ENCODE data around the gene TM2D3. TPM values are rescaled to one million over a fixed set of nuclear protein-coding genes. Genes with fewer than 3 reads are reported as not detected.

Gene TM2D3
- total RNA-seq, 1 experiment from 2014 or later, result 18.8 TPM

DNA sequence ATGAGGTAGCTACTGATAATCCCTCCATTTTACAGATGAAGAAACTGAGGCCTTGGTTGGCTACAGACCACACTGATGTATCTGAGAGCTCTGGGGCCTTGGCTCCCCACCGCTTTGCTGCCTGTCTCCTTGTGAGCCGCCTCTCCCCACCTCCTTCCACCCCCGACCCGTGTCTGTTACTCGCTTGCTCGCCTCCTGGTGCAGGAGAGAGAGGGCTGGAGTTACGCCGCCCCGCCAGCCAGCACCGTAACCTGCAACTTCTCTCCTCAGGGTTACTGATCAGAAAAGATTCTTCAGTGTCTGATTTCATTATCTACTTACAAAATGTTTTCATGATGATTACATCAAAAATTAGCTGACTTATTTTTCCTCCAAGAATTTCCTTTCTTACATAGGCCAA lies 34.1 kb downstream of the TM2D3 start:
- Histone ChIP-seq H3K27me3 (ENCODE audit: insufficient read depth, low read depth) (no peaks in the 10 kb centered on the region), H2AFZ (no peak overlapping the region), H3K4me3 (no peak overlapping the region), H3K79me2 (ENCODE audit: low read depth) (no peaks in the 10 kb centered on the region), H3F3A (ENCODE audit: insufficient read depth, low read depth) (no peaks in the 10 kb centered on the region), H4K20me1 (ENCODE audit: insufficient read depth) (no peaks in the 10 kb centered on the region), H3K4me2 (no peak overlapping the region), H3K36me3 (ENCODE audit: low read depth) (no peaks in the 10 kb centered on the region), H3K4me1 (replicated peaks; ENCODE audit: insufficient read depth) (peaks cover 12% of the 10 kb centered on the region), H3K27ac (no peak overlapping the region), H3K9me2 (ENCODE audit: insufficient read depth) (no peaks in the 10 kb centered on the region), H3K9me3 (ENCODE audit: insufficient read depth, low read depth) (no peaks in the 10 kb centered on the region)
- BruUV-seq (replicated peaks), result no TSS peak
- DNase-seq, result no peak
- intact Hi-C loops (cut with micrococcal nuclease; ENCODE audit: unreplicated experiment), result no loop called here
- CTCF ChIA-PET, result no interaction called here
- POLR2A ChIA-PET (ENCODE audit: unreplicated experiment), result no interaction called here
- TF ChIP-seq EZH2 (IDR thresholded peaks at IDR 0.05; ENCODE audit: low read depth), result no peak
- TF ChIP-seq, protein P1, sequence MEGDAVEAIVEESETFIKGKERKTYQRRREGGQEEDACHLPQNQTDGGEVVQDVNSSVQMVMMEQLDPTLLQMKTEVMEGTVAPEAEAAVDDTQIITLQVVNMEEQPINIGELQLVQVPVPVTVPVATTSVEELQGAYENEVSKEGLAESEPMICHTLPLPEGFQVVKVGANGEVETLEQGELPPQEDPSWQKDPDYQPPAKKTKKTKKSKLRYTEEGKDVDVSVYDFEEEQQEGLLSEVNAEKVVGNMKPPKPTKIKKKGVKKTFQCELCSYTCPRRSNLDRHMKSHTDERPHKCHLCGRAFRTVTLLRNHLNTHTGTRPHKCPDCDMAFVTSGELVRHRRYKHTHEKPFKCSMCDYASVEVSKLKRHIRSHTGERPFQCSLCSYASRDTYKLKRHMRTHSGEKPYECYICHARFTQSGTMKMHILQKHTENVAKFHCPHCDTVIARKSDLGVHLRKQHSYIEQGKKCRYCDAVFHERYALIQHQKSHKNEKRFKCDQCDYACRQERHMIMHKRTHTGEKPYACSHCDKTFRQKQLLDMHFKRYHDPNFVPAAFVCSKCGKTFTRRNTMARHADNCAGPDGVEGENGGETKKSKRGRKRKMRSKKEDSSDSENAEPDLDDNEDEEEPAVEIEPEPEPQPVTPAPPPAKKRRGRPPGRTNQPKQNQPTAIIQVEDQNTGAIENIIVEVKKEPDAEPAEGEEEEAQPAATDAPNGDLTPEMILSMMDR (conservative IDR thresholded peaks at IDR 0.05), result no peak

DNA sequence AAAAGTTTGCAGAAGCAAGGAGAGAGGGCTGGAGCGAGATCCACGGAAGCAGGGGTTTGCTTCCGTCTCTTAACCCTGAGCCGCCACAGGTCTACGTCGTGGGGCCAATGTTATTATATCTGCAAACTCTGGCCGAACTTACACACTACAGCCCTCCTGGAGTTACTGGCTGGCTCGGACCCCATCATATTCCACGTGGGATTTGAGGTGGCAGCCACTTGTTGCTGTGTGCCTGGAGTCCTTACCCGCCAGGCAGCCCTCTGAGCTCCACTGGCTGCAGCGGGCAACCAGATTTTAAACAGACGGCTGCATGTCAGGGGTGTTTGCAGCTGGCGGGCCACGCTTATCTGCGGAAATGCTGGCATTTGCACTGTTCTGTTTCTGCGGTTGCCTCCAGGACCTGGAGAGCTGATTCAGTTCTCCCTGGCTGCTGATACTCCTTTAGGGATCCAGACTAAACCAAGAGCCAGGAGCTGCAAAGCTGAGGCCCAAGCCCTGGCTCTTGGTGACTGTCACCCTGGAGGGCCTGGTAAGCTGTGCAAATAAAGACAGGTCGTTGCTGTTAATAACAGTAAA lies 34.7 kb downstream of the TM2D3 start:
- Histone ChIP-seq H3K9me2 (ENCODE audit: insufficient read depth) (no peaks in the 10 kb centered on the region), H3K36me3 (ENCODE audit: low read depth) (no peaks in the 10 kb centered on the region), H3K9me3 (ENCODE audit: insufficient read depth, low read depth) (no peaks in the 10 kb centered on the region), H2AFZ (no peak overlapping the region), H3K4me2 (no peak overlapping the region), H3K4me3 (no peak overlapping the region), H3K79me2 (ENCODE audit: low read depth) (no peaks in the 10 kb centered on the region), H3K27me3 (ENCODE audit: insufficient read depth, low read depth) (no peaks in the 10 kb centered on the region), H3K4me1 (replicated peaks; ENCODE audit: insufficient read depth) (peaks cover 12% of the 10 kb centered on the region), H3K27ac (no peak overlapping the region), H3F3A (ENCODE audit: insufficient read depth, low read depth) (no peaks in the 10 kb centered on the region), H4K20me1 (ENCODE audit: insufficient read depth) (no peaks in the 10 kb centered on the region)
- no TSS peak for BruUV-seq (replicated peaks)
- no peak for TF ChIP-seq EZH2 (IDR thresholded peaks at IDR 0.05; ENCODE audit: low read depth)
- TF ChIP-seq, protein P1 (conservative IDR thresholded peaks at IDR 0.05), result no peak
- intact Hi-C loops (cut with micrococcal nuclease; ENCODE audit: unreplicated experiment), result no loop called here
- ChIA-PET POLR2A (ENCODE audit: unreplicated experiment) (no interaction called here), CTCF (no interaction called here)
- no peak for DNase-seq

DNA sequence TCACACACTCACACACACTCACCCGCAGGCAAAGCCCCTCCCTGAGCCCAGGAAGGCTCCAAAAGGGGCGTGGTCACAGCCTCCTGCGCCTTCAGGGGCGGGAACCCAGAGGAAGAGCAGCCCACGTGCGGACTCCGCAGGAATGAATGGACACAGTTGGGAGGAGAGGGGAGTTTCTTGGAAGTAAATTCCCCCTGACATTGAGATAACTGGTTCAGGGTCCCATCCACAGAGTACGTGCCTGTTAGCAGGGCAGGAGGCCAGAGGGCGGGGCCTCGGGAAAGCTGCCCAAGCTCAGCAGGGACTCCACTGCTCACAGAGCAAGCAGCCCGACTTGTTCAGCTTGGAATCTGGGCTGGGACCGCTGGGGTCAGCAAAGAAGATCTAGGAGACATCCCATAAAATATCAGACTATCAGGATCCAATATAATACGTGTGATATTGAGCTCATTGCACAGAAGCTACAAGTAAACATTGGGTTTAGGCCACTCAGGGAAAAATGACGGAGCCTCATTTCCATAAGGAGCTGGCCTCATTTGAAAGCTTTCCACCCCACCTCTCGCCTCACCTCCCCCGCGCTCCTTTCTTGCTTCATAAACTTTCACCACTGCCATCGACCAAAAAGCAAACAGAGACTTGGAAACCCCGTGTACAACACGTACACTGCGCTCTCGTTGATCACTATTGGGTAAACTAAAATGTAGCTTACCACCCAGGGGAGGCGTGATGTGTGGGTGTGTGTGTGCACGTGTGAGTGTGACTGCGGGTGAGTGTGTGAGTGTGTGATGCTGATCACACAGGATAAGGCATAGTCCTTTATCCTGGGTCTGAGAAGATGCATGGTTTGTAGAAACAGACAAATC lies 36.0 kb downstream of the TM2D3 start:
- Histone ChIP-seq H3K27ac (no peak overlapping the region), H3F3A (ENCODE audit: insufficient read depth, low read depth) (no peaks in the 10 kb centered on the region), H4K20me1 (ENCODE audit: insufficient read depth) (no peaks in the 10 kb centered on the region), H3K9me2 (ENCODE audit: insufficient read depth) (no peaks in the 10 kb centered on the region), H3K4me1 (replicated peaks; ENCODE audit: insufficient read depth) (peaks cover 12% of the 10 kb centered on the region), H2AFZ (peak overlapping the region; percentile 73), H3K79me2 (ENCODE audit: low read depth) (no peaks in the 10 kb centered on the region), H3K4me3 (peak overlapping the region; percentile 41; the same call in 1 of the 2 replicates), H3K27me3 (ENCODE audit: insufficient read depth, low read depth) (no peaks in the 10 kb centered on the region), H3K4me2 (peak overlapping the region; percentile 64), H3K36me3 (ENCODE audit: low read depth) (no peaks in the 10 kb centered on the region), H3K9me3 (ENCODE audit: insufficient read depth, low read depth) (no peaks in the 10 kb centered on the region)
- ChIA-PET POLR2A (ENCODE audit: unreplicated experiment) (interaction anchor here (0.6 to 1.2 kb wide), 4 partner anchors 36 to 370 kb away, joined by 4 to 7 read pairs (median 5); no protein-coding TSS in a partner anchor), CTCF (interaction anchor here (0.6 to 0.7 kb wide), 2 partner anchors 608 to 650 kb away, joined by 3 read pairs; no protein-coding TSS in a partner anchor)
- intact Hi-C loops (cut with micrococcal nuclease; ENCODE audit: unreplicated experiment), result no loop called here
- DNase-seq, result peak; percentile 53 to 65
- TF ChIP-seq, protein P1 (conservative IDR thresholded peaks at IDR 0.05), result no peak
- TF ChIP-seq EZH2 (IDR thresholded peaks at IDR 0.05; ENCODE audit: low read depth), result no peak
- BruUV-seq (replicated peaks), result no TSS peak
